K562 (cell line): Measurements from ENCODE around the gene DAB1. TPM values are rescaled to one million over a fixed set of nuclear protein-coding genes. Genes with fewer than 3 reads are reported as not detected.

ENCODE experiments used
- ADNP ChIP-seq: fragments of 200-800 bp; sonication (Bioruptor generic); IDR thresholded peaks from 2 replicates; pipeline ENCODE4 v1.6.1; 2016; ENCODE audit warnings: missing genetic modification characterization, missing compliant biosample characterization
- BACH1 ChIP-seq: fragments of 200-800 bp; sonication (Bioruptor generic); IDR thresholded peaks from 2 replicates; pipeline ENCODE4 v1.6.1; 2016; ENCODE audit warnings: missing genetic modification characterization, missing compliant biosample characterization
- CCAR2 ChIP-seq: fragments of 200-400 bp; formaldehyde crosslinking; IDR thresholded peaks from 2 replicates; pipeline ENCODE4 v1.6.1; 2017; ENCODE audit warnings: mild to moderate bottlenecking, low read depth, low read length
- DEAF1 ChIP-seq: fragments of 450-650 bp; formaldehyde crosslinking; IDR thresholded peaks from 2 replicates; pipeline ENCODE4 v1.4.0; 2020; ENCODE audit warnings: mild to moderate bottlenecking, moderate library complexity
- FOXK2 ChIP-seq, 2 experiments: fragments of 450-650 bp; IDR thresholded peaks in 1 of 2; conservative IDR thresholded peaks in 1 of 2; 2 replicates each; pipeline ENCODE4 v1.6.1; 2016; ENCODE audit warnings: low read depth in 2 of 2, mild to moderate bottlenecking in 1 of 2
- KLF1 ChIP-seq: fragments of 450-650 bp; IDR thresholded peaks from 2 replicates; pipeline ENCODE4 v1.6.1; 2016; ENCODE audit warnings: missing genetic modification characterization, missing compliant biosample characterization
- ZBTB40 ChIP-seq, 2 experiments: fragments of 450-650 bp in 1 of 2; sonication (generic) in 1 of 2; formaldehyde crosslinking in 1 of 2; IDR thresholded peaks; 2 replicates each; pipeline versions ENCODE4 v1.7.1 to v1.9.0; 2016 to 2022; ENCODE audit warnings: inconsistent platforms in 1 of 2, mild to moderate bottlenecking in 1 of 2, missing genetic modification reagents in 1 of 2
- ZNF146 ChIP-seq: IDR thresholded peaks from one replicate; pipeline ENCODE4 v1.6.1; 2018; ENCODE audit warnings: missing compliant biosample characterization; ENCODE audit not compliant: unreplicated experiment
- ZNF695 ChIP-seq: fragments of 450-650 bp; formaldehyde crosslinking; IDR thresholded peaks from 2 replicates; pipeline ENCODE4 v1.4.0; 2020; ENCODE audit warnings: mild to moderate bottlenecking, moderate library complexity
- polyA plus RNA-seq, 8 experiments: library from polyadenylated mRNA; depleted of rRNA in 4 of 8; stranded (reverse) in 5 of 8; unstranded in 3 of 8; fragments of >200 nt; fragmentation: Nextera tagmentation in 2 of 8; fragmentation: Illumina TruSeq in 1 of 8; extraction: Ambion mirVana in 2 of 8; extraction: Trizol in 1 of 8; gene quantifications; 2 replicates each; pipeline versions ENCODE4 v1.2.1 to v1.2.3, GENCODE V29; 2011 to 2014; ENCODE audit warnings: inconsistent platforms in 1 of 8, missing spikeins in 1 of 8
- total RNA-seq, 7 experiments: library from RNA; depleted of rRNA in 6 of 7; stranded (reverse); fragments of >200 nt in 6 of 7; fragmentation: Illumina TruSeq in 2 of 7; extraction: Trizol in 2 of 7; gene quantifications; 2 replicates each; pipeline versions ENCODE4 v1.2.1 to v1.2.3, GENCODE V29; 2011 to 2021; ENCODE audit warnings: low replicate concordance in 1 of 7

DAB1 gene
- total and polyA plus RNA-seq, 9 of the 15 experiments (the other 6 are each of a cell fraction or from before 2014, with no cell fraction given), result not detected

- TF ChIP-seq ZBTB40 (IDR thresholded peaks at IDR 0.05) (no peak), ZBTB40 (CRISPR knock-in tag; IDR thresholded peaks at IDR 0.05) (no peak), ZNF146 (no peak), FOXK2 (conservative IDR thresholded peaks at IDR 0.05 in 1 of 2, IDR thresholded peaks at IDR 0.05 in 1 of 2; ENCODE audit: low read depth in 2 of 2) (no peak), ZNF695 (CRISPR knock-in tag) (no peak), BACH1 (tag) (no peak), KLF1 (no peak), DEAF1 (CRISPR knock-in tag) (no peak), ADNP (tag) (no peak), CCAR2 (no peak)
Observed at GRCh38 chr1:56961426-56961825, 462.4 kb downstream of the DAB1 start (continued).
